ENCODE data around the gene KCNH6. TPM values are rescaled to one million over a fixed set of nuclear protein-coding genes. Genes with fewer than 3 reads are reported as not detected.

Gene KCNH6
- polyA plus RNA-seq, 1 of the 3 experiments (the other 2 are of a cell fraction) = 0.15 TPM

GRCh38 chr17:63592797-63593196 lies 69.6 kb downstream of the KCNH6 start:
- Histone ChIP-seq H3F3A (replicated peaks; ENCODE audit: insufficient read depth) (peaks cover 13% of the 10 kb centered on the region), H3K79me2 (ENCODE audit: insufficient read depth) (peaks cover 6% of the 10 kb centered on the region; the same call in 1 of the 2 replicates), H3K4me3 (ENCODE audit: low read depth in 2 of 2, low read length in 1 of 2) (no peak overlapping the region), H4K20me1 (ENCODE audit: insufficient read depth) (no peaks in the 10 kb centered on the region), H3K36me3 (replicated peaks in 1 of 2; ENCODE audit: control insufficient read depth in 1 of 2, insufficient read depth in 2 of 2, low read length in 1 of 2) (peaks cover 45 to 58% of the 10 kb centered on the region in 2 experiments), H3K4me2 (no peak overlapping the region), H2AFZ (ENCODE audit: low read depth) (no peak overlapping the region), H3K9me3 (no peaks in the 10 kb centered on the region), H3K4me1 (ENCODE audit: control insufficient read depth in 1 of 2, insufficient read depth in 2 of 2, low read depth in 1 of 2, low read length in 1 of 2) (peaks cover 0 to 2% of the 10 kb centered on the region in 2 experiments; a peak in 1 of 4 replicates), H3K27ac (ENCODE audit: low read depth in 2 of 2, low read length in 1 of 2) (no peak overlapping the region), H3K9me2 (no peaks in the 10 kb centered on the region), H3K9ac (no peak overlapping the region), H3K27me3 (ENCODE audit: insufficient read depth) (no peaks in the 10 kb centered on the region)
- ChIA-PET CTCF (interaction anchor here (1.1 to 3.8 kb wide), 5 partner anchors 13 to 167 kb away, joined by 3 to 28 read pairs (median 4); no protein-coding TSS in a partner anchor), POLR2A (no interaction called here)
- WGBS (ENCODE audit: low lambda C conversion rate) = 94% methylated on average over 3 of the region's 3 CpGs
- DNase-seq = no peak
- TF ChIP-seq IRF3 (IDR thresholded peaks at IDR 0.05; ENCODE audit: low read depth, low read length) (no peak), ZBTB33 (IDR thresholded peaks at IDR 0.05; ENCODE audit: borderline replicate concordance, low read depth) (no peak), RCOR1 (IDR thresholded peaks at IDR 0.05; ENCODE audit: low read length) (no peak), GABPA (IDR thresholded peaks at IDR 0.05; ENCODE audit: low read depth) (no peak), TCF12 (IDR thresholded peaks at IDR 0.05) (no peak), MAX (IDR thresholded peaks at IDR 0.05; ENCODE audit: low read depth) (no peak), PBX3 (IDR thresholded peaks at IDR 0.05) (no peak), CHD2 (IDR thresholded peaks at IDR 0.05; ENCODE audit: low read length, partially characterized antibody) (no peak), USF1 (IDR thresholded peaks at IDR 0.05; ENCODE audit: borderline replicate concordance, low read depth) (no peak), FOSL2 (IDR thresholded peaks at IDR 0.05; ENCODE audit: borderline replicate concordance, low read depth) (no peak), USF2 (IDR thresholded peaks at IDR 0.05; ENCODE audit: borderline replicate concordance, low read depth, low read length) (no peak), EZH2phosphoT487 (IDR thresholded peaks at IDR 0.05; ENCODE audit: borderline replicate concordance, low read depth) (no peak), YY1 (IDR thresholded peaks at IDR 0.05; ENCODE audit: low read depth) (no peak), FOXM1 (IDR thresholded peaks at IDR 0.05; ENCODE audit: low read depth) (no peak)

All from SK-N-SH (cell line).